HG03095 (cell line): ENCODE data around the gene GPR31.

Experiments
- ATAC-seq: cut with Tn5 transposase; IDR thresholded peaks from one replicate; pipeline ENCODE4 v1.9.1; 2021; ENCODE audit warnings: moderate library complexity; ENCODE audit not compliant: unreplicated experiment

The GPR31 gene

DNA sequence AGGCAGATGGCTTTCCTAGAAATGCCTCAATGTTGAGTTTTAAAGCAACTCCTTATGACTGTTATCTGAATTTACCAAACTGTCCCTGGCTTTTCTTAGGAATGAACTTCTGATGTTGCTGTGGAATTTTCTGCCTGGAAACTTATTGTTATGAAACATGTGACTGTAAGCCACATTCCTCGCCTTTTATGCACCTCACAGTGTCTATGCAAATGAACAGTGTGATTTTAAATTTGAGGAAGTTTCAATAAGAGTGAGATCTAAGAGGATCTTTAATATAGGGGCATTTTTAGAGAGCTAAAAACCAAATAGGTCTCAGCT, 37.2 kb downstream of the GPR31 start:
- no peak for ATAC-seq

DNA sequence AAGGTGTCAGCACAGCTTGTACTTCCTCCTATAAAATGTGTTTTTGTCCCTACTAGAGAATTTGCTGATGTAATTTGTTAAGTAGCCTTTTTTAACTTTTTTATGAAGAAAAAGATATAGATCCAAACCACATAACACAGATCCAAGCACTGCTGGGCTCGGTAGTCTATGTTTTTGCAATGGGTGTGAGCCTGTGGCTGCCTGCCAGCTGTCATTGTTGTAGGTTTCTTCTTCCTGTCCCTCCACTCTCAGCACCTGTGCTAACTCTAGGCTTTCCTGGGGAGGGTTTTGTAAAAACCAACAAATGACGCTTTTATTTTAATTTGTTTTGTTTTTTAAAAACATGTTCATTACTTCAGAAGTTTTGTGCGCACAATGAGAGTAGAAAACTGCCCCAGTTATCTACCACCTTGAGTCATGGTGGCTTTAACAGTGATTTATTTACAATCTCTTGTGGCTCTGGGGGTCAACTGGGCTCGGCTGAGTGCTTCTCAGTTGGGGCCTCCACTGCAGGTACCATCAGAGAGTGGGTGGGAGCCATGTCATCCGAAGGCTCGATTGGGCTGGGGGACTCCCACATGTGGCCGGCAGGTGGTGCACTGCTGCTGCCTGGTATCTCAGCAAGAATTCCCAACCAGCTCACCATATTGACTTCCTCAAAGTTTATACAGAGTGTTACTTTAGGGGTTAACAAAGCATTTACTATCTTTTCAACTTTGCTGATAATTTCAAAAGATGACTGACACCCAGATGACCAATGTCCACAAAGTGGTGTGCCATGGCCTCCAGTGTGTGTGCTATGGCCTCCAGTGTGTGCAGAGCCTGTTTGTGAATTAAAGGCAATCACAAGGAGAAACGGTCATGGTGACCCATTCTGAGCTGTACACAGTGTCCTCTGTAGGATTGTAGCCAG, 37.9 kb downstream of the GPR31 start:
- ATAC-seq, result no peak

DNA sequence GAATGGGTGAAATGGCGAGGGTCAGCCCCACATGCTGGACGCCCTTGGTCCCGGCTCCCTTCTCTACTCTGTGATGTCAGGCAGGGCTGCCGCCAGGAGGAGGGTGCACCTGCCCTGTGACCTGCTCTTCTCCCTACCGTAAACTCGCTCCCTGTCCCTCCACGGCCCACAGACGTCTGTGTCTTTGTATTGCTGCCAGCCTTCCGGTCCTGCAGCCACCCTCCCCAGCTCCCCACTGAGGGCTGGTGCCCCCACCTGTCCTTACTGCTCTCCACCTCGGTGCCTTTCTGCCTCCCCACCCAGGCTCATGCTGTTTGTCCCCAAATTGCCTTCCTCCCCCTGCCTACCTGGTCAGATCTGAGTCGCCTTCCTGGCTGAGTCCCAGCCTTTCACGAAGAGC, 38.9 kb downstream of the GPR31 start:
- no peak for ATAC-seq

DNA sequence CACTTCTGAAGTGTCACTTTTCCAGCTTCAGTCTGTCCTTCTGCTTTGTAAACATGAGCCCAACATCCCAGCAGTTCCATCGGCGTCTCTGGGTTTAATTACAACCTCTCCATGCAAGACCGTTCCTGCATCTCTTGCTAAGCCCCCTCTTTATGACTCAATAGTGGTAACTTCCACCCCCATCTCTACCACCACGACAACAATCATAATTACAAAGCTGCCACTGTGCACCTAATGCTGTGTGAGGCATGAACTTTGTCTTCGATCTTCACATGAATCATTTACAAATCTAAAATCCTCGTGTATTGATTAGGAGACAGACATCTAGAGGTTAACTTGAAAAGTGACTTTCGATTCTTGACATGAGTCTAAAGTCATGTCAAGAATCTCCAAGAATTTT, 39.8 kb downstream of the GPR31 start:
- ATAC-seq, result no peak

DNA sequence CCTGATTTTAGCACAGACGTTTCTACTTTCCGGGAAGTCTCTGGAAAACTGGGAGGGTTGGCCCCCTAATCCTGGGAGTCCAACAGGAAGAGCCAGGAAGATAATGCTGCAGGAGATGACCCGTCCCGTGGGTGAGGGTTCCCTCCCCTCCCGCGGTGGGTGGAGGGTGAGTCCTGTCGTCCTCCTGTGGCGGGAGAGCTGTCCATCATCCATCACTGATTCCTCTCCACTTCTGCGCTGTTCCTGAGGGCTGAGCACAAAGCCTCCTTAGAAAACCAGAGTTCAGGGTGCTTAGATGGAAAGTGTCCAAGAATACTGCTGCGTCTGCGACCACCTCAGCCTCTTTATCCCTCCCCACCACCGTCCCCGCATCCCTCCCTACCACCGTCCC, 40.9 kb downstream of the GPR31 start:
- no peak for ATAC-seq

DNA sequence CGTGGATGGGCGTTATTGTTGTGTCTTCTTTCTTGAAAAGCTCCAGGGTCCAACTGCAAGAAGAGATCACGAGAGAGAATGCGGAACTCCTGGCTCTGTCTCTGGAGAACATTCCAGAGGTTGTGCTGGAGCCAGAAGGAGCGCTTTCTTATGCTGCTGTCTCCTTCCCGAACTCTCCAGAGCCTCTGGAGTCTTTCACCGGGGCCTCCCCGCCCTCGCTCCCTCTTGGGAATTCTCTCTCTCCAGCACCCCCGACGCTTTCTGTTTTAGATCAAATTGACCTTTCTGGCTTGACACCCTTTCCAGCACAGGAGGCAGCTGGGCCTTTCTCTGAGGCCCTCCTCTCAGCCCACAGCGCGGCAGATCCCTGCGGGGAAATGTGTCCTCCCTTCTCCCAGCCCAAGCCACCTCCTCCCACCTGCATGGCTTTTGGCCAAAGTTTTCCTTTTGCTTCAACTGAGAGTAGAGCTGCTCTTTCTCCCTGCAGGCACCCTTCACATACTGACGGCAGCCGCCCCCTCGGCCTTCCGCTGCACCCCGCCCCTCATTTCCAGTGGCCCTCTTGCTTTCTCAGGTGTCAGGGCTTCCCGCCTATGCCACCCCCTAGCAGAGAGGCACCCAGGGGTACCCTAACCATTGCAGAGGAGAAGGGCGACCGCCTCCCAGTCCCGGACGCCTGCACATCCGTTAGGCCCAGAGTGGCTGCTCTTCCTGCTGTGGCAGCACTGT, 41.5 kb downstream of the GPR31 start:
- ATAC-seq, result no peak

DNA sequence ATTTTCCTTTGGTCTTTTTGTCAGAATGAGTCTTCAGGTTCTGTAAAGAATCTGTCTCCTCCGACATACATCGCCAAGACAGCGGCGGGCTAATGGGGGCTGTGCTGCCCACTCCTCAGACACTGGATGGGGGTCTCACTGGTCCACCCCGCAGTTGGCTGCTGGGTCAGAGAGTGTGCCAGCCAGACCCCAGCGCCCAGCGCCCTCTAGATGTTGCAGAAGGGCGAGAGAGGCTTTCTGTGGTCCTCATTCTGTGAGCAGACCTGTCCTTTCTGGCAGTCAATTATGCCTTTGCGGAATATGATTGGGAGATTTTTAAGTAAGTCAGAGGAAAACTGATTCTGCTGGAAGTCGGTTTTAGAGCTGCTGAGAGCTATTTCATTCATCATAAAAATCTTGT, 42.7 kb downstream of the GPR31 start:
- no peak for ATAC-seq

DNA sequence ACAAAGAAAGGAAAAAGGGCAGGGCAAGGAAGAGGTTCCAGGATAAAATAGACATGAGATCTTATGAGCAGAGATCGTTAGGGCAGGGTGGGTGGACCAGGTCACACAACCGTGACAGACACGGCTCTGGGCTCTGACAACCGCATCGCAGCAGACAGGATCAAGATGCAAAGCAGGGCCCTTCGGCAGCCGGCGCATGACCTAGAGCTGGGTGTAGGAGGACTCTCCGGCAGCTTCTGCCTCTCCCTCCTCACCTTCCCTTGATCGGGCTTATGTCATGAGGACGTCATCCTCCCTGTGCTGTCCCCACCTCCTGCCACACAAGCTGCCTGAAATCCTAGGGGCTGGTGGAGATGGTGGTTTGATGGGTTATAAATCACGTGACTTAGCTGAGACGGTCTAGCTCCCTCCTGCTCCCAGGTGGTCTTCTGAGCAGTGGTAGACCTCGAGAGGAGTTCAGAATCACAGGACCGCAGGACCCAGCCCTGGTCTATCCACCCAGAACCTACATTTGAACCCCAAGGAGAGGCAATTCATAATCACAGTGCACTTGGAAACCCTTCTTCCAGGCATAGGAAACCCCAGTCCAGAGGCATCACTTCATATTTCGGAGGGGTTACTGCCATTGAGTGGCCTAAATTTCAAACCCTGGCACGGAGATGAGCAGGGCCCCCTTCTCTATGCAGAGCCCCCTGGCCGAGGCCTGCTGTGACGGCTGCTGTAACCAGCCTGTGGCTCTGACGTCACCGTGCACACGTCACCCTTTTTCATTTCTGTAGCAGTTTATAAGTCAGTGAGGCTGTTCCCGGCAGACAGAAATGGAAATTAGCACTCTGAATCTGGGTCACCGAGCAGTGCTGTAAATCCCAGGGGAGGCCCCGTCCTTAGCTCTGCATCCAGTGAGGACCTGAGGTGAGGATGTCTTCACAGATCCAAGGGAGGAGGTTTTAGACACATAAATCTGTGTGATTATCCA, 43.6 kb downstream of the GPR31 start:
- ATAC-seq, result peak; percentile 82

GRCh38 chr6:167113047-167113754, 44.6 kb downstream of the GPR31 start:
- peak; percentile 48 for ATAC-seq

- no peak for ATAC-seq
These were observed 45.4 kb downstream of the GPR31 start for GRCh38 chr6:167112421-167112820.

DNA sequence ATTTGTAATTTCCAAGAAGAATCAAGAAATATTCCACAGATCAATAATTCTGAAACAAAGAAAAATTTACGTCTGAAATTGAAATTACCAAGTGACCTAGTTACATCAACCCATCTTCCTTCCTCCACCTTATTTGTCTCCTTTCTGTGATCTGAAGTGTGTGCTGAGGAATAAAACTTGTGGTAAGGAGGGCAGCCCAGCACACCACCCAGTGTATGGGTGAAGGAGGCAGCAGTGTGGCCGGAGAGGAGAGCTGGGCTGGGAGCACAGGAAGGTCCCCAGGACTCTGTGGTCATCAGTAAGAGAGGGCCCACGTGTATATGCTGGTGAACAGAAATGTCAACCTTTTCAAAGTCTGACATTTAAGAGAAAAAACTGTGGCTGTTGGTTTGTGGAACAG, 46.2 kb downstream of the GPR31 start:
- ATAC-seq, result no peak

DNA sequence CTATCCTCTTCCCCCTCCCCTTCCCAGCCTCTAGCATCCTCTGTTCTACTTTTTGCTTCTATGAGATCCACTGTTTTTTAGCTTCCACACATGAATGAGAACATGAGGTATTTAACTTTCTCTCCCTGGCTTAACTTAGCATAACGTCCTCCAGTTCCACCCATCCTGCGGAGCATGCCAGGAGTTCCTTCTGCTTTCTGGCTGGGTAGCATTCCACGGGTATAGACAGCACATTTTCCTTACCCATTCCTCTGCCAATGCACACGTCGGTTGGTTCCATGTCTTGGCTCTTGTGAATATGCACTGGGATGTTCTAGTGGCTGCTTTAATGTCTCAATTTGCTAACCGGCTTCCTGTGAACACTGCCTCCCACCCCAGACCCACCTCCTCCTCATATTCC, 48.1 kb downstream of the GPR31 start:
- no peak for ATAC-seq

DNA sequence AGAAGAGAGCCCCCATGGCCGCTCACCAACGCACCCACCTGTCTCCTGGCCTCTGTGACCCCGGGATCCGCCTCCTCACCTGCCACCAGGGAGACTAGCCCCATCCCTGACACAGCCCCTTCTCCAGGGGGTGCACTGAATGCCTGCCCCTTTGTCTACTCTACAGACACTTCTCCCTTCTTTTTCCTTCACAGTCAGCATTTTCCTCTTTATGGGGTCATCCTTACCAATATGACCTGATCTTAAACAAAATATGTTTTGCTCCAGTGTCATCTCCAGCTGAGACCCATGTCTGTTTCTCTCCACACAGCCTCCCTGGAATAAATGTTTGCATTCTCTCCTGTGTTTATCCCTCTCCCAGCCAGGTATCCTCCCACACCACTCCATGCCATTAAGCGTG, 49.5 kb downstream of the GPR31 start:
- no peak for ATAC-seq

GRCh38 chr6:167107787-167108186, 50.0 kb downstream of the GPR31 start:
- no peak for ATAC-seq

DNA sequence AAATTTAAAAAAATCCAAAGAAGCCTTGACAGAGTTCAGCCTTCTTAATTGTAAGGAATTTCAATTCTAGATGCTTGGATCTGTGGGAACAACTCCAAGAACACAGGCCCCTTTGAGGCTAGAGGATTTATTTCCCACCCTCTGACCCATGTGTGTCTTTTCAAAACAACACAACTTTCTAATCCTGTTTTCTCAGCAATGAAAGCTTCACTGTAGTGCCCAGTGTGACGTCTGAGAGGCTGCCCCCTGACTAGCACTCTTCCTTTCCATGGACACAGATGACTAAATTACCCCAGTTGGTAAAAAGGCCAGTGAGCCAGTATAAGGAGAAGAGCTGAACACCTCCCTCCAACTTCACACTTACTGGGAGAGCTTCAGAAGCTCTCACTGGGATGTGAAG, 51.4 kb downstream of the GPR31 start:
- ATAC-seq, result no peak
